GM21526 (cell line): ENCODE results near the gene GMNN.

ENCODE experiments used
- ATAC-seq: cut with Tn5 transposase; IDR thresholded peaks from one replicate; pipeline ENCODE4 v1.9.1; 2021; ENCODE audit warnings: moderate library complexity; ENCODE audit not compliant: unreplicated experiment, low FRiP score

Gene GMNN

GRCh38 chr6:24799541-24799915, 24.8 kb downstream of the GMNN start:
- ATAC-seq, result no peak

DNA sequence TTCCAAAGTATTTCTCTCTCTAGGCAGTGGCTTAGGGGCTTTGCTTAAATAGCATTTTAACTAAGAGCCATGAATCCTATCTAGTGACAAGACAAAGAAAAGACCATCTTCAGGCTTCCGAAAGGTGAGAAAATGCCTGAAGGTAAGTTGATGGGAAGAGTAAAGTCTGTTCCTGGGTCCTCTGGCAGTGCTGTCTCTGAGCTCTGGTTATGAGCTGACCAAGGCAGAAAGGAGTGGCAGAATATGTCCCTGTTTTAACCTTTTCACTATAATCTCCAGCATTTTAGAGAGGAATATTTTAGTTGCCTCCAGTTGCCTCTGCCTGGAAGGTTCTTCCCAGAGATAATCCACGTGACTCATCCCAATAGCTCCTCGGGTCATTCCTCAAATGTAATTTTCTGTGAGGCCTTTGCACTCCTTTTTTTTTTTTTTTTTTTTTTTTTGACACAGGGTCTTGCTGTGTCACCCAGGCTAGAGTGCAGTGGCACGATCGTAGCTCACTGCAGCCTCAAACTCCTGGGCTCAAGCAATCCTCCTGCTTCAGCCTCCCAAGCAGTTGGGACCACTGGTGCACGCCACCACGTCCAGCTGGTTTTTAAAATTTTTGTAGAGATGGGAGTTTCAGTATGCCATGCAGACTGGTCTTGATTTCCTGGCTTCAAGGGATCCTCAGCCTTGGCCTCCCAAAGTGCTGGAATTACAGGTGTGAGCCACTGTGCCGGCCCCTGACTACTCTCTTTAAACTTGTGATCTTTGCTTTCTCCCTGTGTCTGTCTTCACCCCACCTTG, 27.7 kb downstream of the GMNN start:
- ATAC-seq, result no peak

DNA sequence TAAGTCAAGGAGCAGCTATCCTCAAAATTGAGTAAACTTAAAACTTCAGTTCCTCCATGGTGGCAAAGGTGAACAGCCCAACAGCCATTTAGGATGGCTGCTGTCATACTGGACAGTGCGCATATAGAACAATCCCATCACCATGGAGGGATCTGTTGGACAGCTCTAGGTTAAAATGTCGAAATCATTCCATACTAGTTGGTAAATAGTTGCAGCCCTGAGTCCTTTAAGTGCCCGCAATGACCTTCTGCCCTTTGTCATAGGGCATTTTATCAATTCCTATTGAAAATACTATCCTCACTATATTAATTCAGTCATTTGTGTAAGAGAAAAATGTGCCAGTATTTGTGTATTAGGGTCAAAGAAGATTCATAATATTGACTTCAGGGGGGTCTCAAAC, 32.8 kb downstream of the GMNN start:
- no peak for ATAC-seq

GRCh38 chr6:24809728-24810127, 35.0 kb downstream of the GMNN start:
- ATAC-seq, result no peak

GRCh38 chr6:24818346-24818745, 43.6 kb downstream of the GMNN start:
- ATAC-seq, result no peak

GRCh38 chr6:24821860-24822444, 47.2 kb downstream of the GMNN start:
- ATAC-seq, result no peak

DNA sequence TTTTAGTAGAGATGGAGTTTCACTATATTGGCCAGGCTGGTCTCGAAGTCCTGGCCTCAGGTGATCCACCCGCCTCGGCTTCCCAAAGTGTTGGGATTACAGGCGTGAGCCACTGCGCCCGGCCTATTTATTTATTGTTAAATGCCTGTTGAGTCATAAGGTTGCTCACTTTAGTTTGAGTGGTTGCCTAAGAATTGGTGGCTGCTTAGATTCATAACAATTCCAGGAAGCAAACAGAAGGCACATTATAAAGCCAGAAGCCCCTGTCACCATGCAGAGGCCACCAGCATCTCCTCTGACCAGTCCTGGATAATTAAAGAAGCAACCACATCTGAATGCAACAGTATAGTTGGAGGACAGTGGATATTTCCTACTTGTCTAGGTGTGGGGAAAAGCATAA, 48.0 kb downstream of the GMNN start:
- no peak for ATAC-seq

DNA sequence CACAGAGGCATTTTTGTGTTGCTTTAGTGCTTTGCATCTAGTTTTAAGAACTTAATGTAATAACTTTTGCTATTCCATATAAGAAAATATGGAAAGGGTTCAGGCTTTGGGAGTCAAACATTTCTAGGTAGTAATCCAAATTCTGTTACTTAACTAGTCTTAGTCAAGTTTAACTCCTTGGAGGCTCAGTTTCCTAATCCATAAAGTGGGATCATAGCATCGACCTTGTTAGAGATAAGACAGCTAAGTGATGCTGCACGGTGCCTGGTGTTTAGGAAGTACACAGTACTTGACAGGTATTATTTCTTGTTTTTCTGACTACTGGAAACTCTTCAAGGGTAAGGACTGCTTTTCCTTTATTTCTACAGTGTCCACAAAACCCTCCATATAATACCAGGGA, 48.4 kb downstream of the GMNN start:
- ATAC-seq, result no peak

DNA sequence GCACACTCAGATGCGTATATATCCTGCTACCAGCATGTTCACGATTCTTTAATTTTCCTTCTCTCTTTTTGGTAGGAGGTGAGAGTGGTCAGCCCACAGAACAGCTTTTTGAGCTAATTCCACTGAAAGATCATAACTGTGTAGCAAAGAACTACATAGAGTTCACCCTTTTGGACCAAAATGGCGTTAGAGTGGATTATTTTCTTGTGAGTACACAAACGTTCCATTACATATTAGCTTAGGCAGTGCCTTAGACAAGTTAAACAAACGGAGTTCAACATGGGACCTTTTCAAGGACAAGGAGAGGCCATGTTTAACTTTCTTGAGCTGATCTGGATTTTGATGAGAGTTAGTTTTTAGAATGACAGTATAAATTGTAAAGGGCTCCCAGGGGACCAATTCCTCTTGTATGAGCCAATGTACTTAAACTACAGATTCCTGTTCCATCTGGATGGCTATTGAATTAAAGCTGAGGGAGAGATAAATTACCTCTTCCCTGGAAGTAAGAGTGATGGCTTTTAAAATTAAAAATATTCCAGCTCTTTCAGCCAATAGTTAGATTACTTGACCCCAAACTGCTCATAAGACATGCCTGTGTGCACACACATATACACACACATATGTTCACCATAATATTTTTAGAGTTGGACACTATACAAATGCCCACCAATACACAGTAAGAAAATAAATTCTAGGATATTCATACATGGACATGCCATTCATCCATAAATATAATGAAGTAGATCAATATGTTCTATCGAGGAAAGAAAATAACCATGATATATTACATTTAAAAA, 49.6 kb downstream of the GMNN start:
- ATAC-seq, result no peak

GRCh38 chr6:24825130-24825630, 50.4 kb downstream of the GMNN start:
- ATAC-seq, result no peak

GRCh38 chr6:24827162-24827561, 52.4 kb downstream of the GMNN start:
- no peak for ATAC-seq

- ATAC-seq, result no peak
These were observed 53.2 kb downstream of the GMNN start for GRCh38 chr6:24827970-24828369.

GRCh38 chr6:24829657-24830056, 54.9 kb downstream of the GMNN start:
- ATAC-seq, result no peak

DNA sequence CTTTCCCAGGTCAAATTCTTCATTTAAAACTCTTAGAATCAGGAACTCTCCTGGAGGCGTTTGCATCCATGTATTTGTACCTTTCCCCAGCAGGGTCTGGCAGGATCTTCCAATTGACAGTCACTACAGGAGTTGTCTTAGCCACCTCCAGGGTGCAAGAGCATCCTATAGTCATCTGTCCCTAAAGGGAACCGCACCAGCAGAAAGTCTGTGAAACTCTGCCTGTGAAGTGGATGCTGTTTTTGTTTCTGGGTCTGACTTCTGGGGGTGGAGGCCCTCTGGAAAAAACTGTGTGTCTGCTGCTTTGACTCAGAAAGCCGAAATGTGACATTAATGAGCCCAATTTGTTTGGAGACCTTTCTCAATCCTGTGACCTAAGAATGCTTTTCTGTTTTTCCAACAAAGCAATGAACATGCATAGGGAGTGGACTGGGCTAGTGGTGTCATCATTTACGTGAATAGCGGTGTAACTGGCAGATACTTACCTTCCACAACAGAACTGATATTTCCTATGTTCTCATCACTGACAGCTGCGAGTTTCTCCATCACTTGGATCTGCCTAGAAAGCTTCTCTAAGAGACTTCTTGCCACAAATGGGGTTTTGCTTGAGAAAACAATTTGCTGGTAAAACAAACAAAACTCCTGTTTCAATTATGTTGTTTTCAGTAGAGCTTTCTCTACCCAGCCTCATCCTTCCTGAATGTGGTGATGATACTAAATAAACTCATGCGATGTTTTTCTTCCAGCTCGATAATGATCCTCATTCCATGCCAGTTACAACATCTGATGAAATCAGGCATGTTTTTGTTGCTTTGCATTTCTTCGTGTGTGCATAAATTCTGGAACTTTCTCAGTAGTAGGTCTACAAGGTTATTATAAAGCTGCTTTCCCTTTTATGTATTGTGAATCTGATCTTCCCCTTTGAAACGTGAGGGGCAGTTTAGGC, 57.3 kb downstream of the GMNN start:
- no peak for ATAC-seq

- ATAC-seq, result no peak
These were observed 58.1 kb downstream of the GMNN start for GRCh38 chr6:24832794-24833193.

- ATAC-seq, result no peak
These were observed 59.1 kb downstream of the GMNN start for GRCh38 chr6:24833711-24834386.
